Astrocyte of the hippocampus (primary cell): ENCODE measurements around the gene HRG.
"Not testable (repeated sequence)": the region's sequence is repeated elsewhere in the genome, so short reads cannot be mapped to it uniquely, and the experiment has no call there.

Experiments used
- DNase-seq: peaks from one replicate; pipeline ENCODE4 v3.0.0; 2011; ENCODE audit warnings: low read depth, low spot score

Gene HRG, protein sequence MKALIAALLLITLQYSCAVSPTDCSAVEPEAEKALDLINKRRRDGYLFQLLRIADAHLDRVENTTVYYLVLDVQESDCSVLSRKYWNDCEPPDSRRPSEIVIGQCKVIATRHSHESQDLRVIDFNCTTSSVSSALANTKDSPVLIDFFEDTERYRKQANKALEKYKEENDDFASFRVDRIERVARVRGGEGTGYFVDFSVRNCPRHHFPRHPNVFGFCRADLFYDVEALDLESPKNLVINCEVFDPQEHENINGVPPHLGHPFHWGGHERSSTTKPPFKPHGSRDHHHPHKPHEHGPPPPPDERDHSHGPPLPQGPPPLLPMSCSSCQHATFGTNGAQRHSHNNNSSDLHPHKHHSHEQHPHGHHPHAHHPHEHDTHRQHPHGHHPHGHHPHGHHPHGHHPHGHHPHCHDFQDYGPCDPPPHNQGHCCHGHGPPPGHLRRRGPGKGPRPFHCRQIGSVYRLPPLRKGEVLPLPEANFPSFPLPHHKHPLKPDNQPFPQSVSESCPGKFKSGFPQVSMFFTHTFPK

GRCh38 chr3:186665625-186666188 is at the start of gene HRG:
Gene HRG (plus strand): TSS chr3:186666014. CDS start chr3:186666032, 18 bp downstream.
- no peak for DNase-seq

DNA sequence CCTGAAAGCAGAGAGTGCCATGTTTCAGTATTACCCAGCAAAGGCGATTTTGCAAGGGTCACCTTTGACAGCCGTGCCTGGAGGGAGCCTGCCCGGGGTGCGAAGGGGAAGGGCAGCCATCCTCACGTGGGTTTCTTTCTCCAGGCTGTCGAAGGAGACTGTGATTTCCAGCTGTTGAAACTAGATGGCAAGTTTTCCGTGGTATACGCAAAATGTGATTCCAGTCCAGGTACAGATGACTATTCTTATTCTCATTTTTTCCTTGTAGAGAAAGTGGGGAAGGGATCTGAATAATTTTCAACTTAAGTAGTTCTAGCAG is 49.6 kb upstream of the HRG start:
- DNase-seq: no peak

GRCh38 chr3:186617036-186617946 is 48.5 kb upstream of the HRG start:
- DNase-seq: peak; percentile 99

- DNase-seq: no peak
These were observed 47.4 kb upstream of the HRG start for GRCh38 chr3:186618318-186618938.

GRCh38 chr3:186619787-186620212 is 46.0 kb upstream of the HRG start:
- no peak for DNase-seq

GRCh38 chr3:186620213-186621092 is 45.4 kb upstream of the HRG start:
- DNase-seq: no peak

GRCh38 chr3:186621894-186622650 is 43.7 kb upstream of the HRG start:
- no peak for DNase-seq

DNA sequence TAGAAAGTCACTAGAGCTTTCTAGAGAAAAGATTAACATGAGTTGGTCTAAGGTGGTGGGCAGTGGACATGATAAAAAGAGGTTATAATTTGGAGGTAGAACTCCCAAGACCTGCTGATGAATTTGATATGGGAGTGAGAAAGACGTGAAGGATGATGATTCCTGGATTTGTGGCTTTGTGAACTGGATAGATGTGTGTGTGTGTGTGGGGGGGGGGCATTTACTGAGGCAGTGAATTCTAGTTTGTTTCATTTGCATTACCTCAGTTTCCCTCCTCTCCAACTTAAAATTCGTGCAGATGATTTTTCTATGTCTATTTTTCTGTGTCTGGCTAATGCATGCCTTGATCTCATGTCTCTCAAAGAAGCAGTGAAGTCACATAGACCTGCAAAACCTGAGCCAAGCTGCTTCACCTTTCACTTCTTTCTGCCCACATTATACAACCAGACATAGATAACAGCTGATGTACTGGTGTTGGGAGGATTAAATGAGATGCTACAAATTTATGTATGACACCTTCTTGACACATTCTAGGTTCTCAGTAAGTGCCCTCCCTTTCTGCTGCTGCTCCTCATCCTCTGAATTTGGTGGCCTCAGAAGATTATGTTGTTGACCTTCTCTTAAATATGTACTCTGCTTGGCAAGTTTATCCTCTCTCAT is 43.0 kb upstream of the HRG start:
- no peak for DNase-seq

GRCh38 chr3:186624598-186624997 is 41.2 kb upstream of the HRG start:
- DNase-seq: no peak

DNA sequence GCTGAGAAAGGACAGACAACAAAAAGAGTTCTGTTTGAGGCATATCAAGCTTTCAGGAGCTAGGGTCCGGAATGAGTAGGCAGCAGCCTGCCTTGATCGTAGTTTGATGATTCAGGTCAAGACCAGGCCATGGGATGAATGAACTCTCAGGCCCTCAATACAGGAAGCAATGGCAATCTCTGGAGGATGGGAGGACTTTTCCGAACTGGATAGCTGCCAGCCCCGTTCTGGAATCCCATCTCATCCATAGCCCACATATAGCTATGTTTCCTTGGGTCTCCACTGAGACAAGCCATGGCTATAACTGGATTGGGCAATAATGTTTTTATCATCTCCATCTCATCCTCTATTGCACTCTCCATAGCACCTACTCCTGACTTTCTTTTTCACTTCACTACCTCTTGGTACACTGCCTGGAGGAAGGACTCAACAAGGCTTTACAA is 40.2 kb upstream of the HRG start:
- DNase-seq: no peak

GRCh38 chr3:186626254-186626847 is 39.5 kb upstream of the HRG start:
- no peak for DNase-seq

DNA sequence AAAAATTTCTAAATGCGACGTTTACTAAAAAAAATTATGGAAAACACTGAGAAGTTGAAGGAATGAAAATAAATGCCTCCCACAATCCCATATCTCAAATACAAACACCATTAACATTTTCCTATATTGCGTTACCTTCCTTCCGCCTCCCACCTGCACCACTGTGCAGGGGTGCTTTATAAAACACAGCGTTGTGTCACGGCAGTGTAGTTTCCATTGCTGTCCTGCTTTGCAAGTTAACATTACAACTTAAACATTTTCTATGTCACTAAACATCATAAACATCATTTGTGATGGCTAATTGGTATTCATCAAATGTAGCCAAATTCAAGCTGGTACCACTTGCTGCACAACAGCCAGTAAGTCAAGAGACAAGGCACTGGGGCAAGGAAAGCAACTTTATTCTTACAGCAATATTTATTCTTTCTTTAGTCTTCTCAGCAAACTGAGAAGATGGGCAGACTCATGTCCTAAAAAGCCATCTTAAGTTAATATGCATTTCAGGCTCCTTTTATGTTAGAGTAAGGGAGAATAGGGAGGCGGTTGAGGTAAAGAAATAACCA is 37.9 kb upstream of the HRG start:
- DNase-seq: no peak

- no peak for DNase-seq
These were observed 37.1 kb upstream of the HRG start for GRCh38 chr3:186628756-186629155.

GRCh38 chr3:186630950-186631641 is 34.7 kb upstream of the HRG start:
- DNase-seq: no peak

GRCh38 chr3:186633481-186633880 is 32.3 kb upstream of the HRG start:
- DNase-seq: no peak

- not testable (repeated sequence) for DNase-seq
These were observed 31.6 kb upstream of the HRG start for GRCh38 chr3:186634207-186634606.

DNA sequence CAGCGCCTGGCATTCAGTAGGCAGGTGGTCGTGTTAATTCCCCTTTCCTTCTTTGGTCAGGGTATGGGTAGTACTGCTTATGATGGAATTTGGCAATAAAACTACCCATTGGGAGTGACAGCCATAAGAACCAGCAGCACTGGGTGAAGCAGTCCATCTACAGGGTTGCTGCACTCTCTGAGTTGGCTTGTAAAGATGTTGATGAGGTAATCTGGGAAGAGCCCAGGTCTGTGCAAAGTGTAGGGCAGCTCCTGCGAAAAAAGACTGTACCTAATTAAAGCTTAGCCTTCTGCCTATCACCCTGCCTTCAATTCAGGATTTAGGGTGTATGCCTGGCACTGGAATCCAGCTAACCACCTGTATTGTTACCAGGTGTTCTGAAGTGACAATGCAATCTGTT is 30.3 kb upstream of the HRG start:
- DNase-seq: no peak

DNA sequence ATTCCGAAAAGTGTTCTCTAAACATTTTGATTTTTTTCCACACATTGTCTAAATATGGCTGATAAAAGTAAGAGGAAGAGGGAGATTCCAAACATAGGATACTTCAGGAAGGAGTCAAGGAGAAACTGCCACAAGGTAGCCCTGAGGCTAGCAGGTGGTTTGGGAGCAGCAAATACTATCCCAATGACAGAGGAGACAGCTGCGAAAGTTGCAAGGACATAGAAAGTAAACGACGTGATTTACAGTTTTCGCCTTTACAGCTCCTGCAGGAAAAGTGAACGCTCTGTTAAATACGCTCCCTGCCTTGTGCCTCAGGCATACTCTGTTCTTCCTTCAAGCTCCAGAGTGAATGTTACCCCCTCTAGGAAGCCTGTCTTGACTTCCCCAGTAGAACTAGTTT is 29.3 kb upstream of the HRG start:
- DNase-seq: no peak
